Psoas muscle (tissue), 8 donors: ENCODE data around the gene PPT1. TPM values are rescaled to one million over a fixed set of nuclear protein-coding genes. Genes with fewer than 3 reads are reported as not detected.

Experiments
- ATAC-seq, 4 donors: fragments of 200-7000 bp; cut with Tn5 transposase; one replicate each; pipeline ENCODE4 v1.9.1; 2020; ENCODE audit warnings: moderate library complexity in 3 of 4, mild to moderate bottlenecking in 2 of 4
- DNase-seq, 2 donors: peaks; one replicate each; pipeline ENCODE4 v3.0.0-alpha.2; 2020
- H3K27ac ChIP-seq: fragments of 200-600 bp; one replicate; pipeline ENCODE4 v1.8.0; 2022
- H3K27me3 ChIP-seq, 3 donors: fragments of 200-600 bp in 1 of 3; one replicate each; pipeline versions ENCODE4 v1.6.1 to v1.8.0; 2013 to 2022; ENCODE audit warnings: low read length in 2 of 3, mild to moderate bottlenecking in 2 of 3, moderate library complexity in 1 of 3; ENCODE audit not compliant: insufficient read depth in 3 of 3
- H3K36me3 ChIP-seq, 2 donors: fragments of 200-600 bp in 1 of 2; one replicate each; pipeline versions ENCODE4 v1.6.1 to v1.8.0; 2013 to 2022; ENCODE audit warnings: low read depth in 1 of 2, mild to moderate bottlenecking in 1 of 2, moderate library complexity in 1 of 2; ENCODE audit not compliant: insufficient read depth in 1 of 2
- H3K4me1 ChIP-seq: fragments of 200-600 bp; one replicate; pipeline ENCODE4 v1.8.0; 2022
- H3K4me3 ChIP-seq: fragments of 200-600 bp; one replicate; pipeline ENCODE4 v1.8.0; 2022; ENCODE audit warnings: mild to moderate bottlenecking
- H3K9me3 ChIP-seq: fragments of 200-600 bp; one replicate; pipeline ENCODE4 v1.8.0; 2022
- WGBS, 3 donors: extraction: QIAGEN DNeasy Blood & Tissue Kit; methylation state at CpG; one replicate each; pipeline versions ENCODE4 v1.1.6 to v1.1.7; 2013; 5-methylcytosine and 5-hydroxymethylcytosine counted together
- intact Hi-C, 2 donors: fragments of 100-400 bp; cut with DNase I; formaldehyde crosslinking; loops; one replicate each; pipeline versions ENCODE4 v1.11.0 to v1.14.2; 2022
- polyA plus RNA-seq, 3 donors: library from polyadenylated mRNA; stranded (reverse); fragments of 200-250 nt; gene quantifications; one replicate each; pipeline ENCODE4 v1.2.3, GENCODE V29; 2013
- total RNA-seq, 4 donors: library from RNA; stranded (reverse); fragmentation: NEBNext Ultra II Directional in 2 of 4; extraction: Animal tissue kit (Norgen Biotek cat#: 25700) in 2 of 4; gene quantifications; one replicate each; pipeline versions ENCODE4 v1.2.1 to v1.2.4, GENCODE V29; 2021 to 2023
- TF ChIP-seq, protein P1 (sequence below): fragments of 200-600 bp; IDR thresholded peaks from one replicate; pipeline ENCODE4 v1.8.0; 2022; ENCODE audit warnings: antibody characterized with exemption
- donor health status: healthy with polysubstance abuse.
- donor health status: DM: no; HTN: no; CAD: no; lungs with moderate emphysema.
- donor health status: Bipolar disorder and iron deficiency.
- donor health status: healthy.
- donor health status: DM: yes; HTN: yes; CAD: no.
- donor health status: DM: no; HTN: no; CAD: no.
- donor health status: DM: no; HTN: no; CAD: no.
- donor health status: DM: yes; HTN: yes; CAD: no.

Gene PPT1
- total and polyA plus RNA-seq, 7 donors: 13.4 to 21.8 (median 17.7) TPM

DNA sequence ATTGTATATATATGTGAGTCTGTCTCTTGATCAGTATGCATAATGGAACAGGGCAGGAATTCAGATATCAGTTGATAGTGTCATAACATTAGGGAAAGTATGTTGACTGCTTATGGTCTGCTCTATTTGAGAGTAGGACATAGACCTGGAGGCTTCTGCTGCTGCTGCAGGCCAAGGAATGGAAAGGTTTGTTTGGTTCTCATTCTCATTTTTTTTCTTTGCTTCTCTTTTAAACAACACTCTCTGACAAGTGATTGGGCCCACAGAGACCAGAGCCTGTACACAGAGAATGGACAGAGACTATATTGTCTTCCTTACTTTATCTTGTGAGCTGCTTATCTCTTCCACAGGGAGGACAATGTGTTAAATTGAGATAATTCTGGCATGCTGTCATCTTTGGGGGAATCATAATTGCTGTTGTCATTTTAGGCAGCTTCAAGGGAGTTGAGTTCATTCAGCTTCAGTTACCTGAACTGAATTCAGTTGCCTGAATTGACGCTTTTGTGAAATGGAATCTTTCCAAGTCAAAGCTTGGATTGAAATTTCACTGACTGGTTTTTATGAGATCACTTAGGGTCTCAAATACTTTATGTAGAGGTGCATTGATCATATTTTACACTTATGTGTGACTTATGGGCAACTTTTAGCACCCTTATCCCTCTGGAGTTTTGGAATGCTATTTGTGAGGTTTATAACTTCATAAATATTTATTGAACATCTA, 39.6 kb downstream of the PPT1 start:
- H3K9me3 ChIP-seq: no peaks in the 10 kb centered on the region
- TF ChIP-seq, protein P1, sequence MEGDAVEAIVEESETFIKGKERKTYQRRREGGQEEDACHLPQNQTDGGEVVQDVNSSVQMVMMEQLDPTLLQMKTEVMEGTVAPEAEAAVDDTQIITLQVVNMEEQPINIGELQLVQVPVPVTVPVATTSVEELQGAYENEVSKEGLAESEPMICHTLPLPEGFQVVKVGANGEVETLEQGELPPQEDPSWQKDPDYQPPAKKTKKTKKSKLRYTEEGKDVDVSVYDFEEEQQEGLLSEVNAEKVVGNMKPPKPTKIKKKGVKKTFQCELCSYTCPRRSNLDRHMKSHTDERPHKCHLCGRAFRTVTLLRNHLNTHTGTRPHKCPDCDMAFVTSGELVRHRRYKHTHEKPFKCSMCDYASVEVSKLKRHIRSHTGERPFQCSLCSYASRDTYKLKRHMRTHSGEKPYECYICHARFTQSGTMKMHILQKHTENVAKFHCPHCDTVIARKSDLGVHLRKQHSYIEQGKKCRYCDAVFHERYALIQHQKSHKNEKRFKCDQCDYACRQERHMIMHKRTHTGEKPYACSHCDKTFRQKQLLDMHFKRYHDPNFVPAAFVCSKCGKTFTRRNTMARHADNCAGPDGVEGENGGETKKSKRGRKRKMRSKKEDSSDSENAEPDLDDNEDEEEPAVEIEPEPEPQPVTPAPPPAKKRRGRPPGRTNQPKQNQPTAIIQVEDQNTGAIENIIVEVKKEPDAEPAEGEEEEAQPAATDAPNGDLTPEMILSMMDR: no peak
- no peak for DNase-seq
- no peak overlapping the region for H3K4me3 ChIP-seq
- H3K4me1 ChIP-seq: peaks cover 66% of the 10 kb centered on the region
- intact Hi-C loops: no loop called here
- H3K36me3 ChIP-seq: peaks cover 7 to 33% of the 10 kb centered on the region in 2 donors
- H3K27ac ChIP-seq: peak overlapping the region; percentile 80
- no peaks in the 10 kb centered on the region for H3K27me3 ChIP-seq
- ATAC-seq: no peak
- 63 to 71% (median 65%) methylated on average over 1 of the region's 1 CpG for WGBS, 3 donors

DNA sequence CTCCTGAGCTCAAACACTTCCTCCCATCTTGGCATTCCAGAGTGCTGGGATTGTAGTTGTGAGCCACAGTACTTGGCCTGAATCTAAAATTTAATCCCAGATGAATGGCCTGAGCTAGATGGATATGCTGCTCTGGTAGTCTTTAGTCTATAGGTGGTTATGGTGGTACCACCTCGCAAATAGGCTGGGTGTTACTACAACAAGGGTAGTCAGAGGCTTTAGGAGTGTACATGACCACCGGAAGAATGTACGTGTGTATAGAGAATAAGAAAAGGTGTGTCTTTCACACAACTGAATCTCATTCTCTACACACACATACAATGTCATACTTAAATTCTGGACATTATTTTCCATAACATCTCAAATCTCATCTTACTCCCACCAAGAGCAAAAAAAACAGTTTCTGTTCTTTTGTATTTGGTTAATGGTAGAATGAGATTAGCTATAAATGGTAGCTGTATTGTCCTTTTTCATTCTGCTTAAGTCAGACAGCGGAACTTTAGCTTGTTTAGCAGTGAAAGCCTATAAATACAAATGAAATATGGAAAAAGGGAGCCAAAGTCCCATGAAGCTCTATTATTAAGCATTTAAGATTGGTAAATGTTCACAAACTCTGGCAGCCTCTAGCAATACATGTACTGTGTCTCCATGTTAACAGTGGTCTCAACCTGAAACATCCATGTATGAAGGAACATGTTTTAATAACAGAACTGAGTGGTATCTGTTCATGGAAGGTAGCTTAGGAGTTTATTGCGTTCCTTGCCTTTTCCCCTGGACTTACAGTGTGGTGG, 40.3 kb downstream of the PPT1 start:
- peaks cover 4 to 28% of the 10 kb centered on the region in 2 donors for H3K36me3 ChIP-seq
- no peak overlapping the region for H3K27ac ChIP-seq
- no peak for DNase-seq
- H3K4me1 ChIP-seq: peaks cover 73% of the 10 kb centered on the region
- H3K9me3 ChIP-seq: no peaks in the 10 kb centered on the region
- TF ChIP-seq, protein P1: no peak
- no peaks in the 10 kb centered on the region for H3K27me3 ChIP-seq
- intact Hi-C loops: no loop called here
- H3K4me3 ChIP-seq: no peak overlapping the region
- no peak for ATAC-seq
- WGBS, 3 donors: 95 to 98% (median 97%) methylated on average over 5 of the region's 5 CpGs

DNA sequence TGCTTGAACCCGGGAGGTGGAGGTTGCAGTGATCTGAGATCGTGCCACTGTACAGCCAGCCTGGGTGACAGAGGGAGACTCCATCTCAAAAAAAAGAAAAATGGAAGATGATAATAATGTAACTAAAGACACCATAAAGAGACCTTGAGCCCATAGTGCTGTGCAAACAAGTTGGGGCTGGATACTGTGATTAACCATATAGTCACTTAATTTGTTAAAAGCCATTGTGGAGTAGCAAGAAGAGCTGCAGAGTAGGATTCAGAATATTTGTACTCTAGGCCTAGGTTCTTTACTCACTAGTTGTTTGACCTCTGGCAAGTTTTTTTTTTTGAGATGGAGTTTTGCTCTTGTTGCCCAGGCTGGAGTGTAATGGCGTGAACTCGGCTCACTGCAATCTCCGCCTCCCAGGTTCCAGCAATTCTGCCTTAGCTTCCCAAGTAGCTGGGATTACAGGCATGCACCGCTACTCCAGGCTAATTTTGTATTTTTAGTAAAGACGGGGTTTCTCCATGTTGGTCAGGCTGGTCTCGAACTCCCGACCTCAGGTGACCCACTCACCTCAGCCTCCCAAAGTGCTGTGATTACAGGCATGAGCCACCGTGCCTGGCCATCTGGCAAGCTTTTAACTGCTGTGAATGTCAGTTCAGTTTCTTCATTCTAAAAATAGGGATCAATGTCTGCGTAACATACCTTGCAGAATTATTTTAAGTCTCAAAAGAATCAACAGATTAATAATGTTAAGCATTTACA, 43.7 kb downstream of the PPT1 start:
- peaks cover 47% of the 10 kb centered on the region for H3K4me1 ChIP-seq
- WGBS, 3 donors: 60 to 68% (median 61%) methylated on average over 11 of the region's 11 CpGs

DNA sequence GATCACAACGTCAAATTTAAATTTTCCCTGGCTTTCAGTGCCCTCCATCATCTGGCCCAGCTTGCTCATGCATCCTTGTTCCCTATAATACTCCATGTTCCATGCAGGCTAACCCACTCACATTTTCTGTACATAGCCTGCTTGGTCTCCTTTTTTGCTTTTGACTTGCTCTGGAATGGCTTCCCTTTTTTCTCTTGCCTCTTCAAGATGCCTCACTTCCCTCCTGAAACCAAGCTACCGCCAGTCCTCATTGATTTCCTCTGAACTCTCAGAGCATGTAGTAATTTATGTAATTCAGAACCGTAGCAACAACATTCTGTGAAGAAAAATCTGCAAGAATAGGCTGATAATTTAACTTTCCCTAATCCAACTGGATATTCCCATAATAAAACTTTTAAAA, 46.2 kb downstream of the PPT1 start:
- Histone ChIP-seq H3K36me3 (peaks cover 6 to 8% of the 10 kb centered on the region in 2 donors), H3K27me3 (no peaks in the 10 kb centered on the region), H3K9me3 (no peaks in the 10 kb centered on the region), H3K4me3 (no peak overlapping the region), H3K4me1 (peaks cover 35% of the 10 kb centered on the region), H3K27ac (no peak overlapping the region)
- TF ChIP-seq, protein P1: no peak
- ATAC-seq (no peak), DNase-seq (no peak)
- WGBS, 3 donors: 86 to 90% (median 89%) methylated on average over 3 of the region's 3 CpGs
- intact Hi-C loops: no loop called here

More for the DNA sequence above, 43.7 kb downstream of the PPT1 start:
- Histone ChIP-seq H3K9me3 (no peaks in the 10 kb centered on the region), H3K4me3 (no peak overlapping the region), H3K27ac (peak overlapping the region; percentile 33), H3K27me3 (no peaks in the 10 kb centered on the region), H3K36me3 (peaks cover 6 to 8% of the 10 kb centered on the region in 2 donors)
- DNase-seq (no peak), ATAC-seq (peak; percentile 44 to 75 (median 66))
- intact Hi-C loops: no loop called here
- TF ChIP-seq, protein P1: no peak
